K562 (cell line): ENCODE data around the gene SPATA13. TPM values are rescaled to one million over a fixed set of nuclear protein-coding genes. Genes with fewer than 3 reads are reported as not detected.

Source experiments
- ATAC-seq: fragments of 200-7000 bp; cut with Tn5 transposase; 3 replicates; pipeline ENCODE4 v1.9.1; 2020; ENCODE audit warnings: moderate library complexity
- BruUV-seq: library from RNA; stranded (reverse); fragments of 400-500 nt; replicated peaks from 2 replicates; lab custom pipeline; 2021; lab: Mats Ljungman, UMichigan
- CTCF ChIA-PET: fragments of 300-600 bp; formaldehyde crosslinking; extraction: SDS; loops from one replicate; lab custom pipeline; 2021; ENCODE audit warnings: low intra/inter-chr PET ratio; lab: Yijun Ruan, JAX
- POLR2A ChIA-PET: fragments of 300-600, 350-650 bp; sonication (Branson Sonifier 250); formaldehyde crosslinking; extraction: SDS; loops from one replicate; lab custom pipeline; 2021; ENCODE audit warnings: antibody characterized with exemption, inconsistent platforms; lab: Yijun Ruan, JAX
- DNase-seq, 4 experiments: peaks; one replicate each; pipeline versions ENCODE4 v3.0.0 to v3.0.0-alpha.2; 2011 to 2018; ENCODE audit warnings: low spot score in 3 of 4, mixed read lengths in 3 of 4; ENCODE audit errors: extremely low read depth in 1 of 4
- FAIRE-seq: peaks from 2 replicates; lab custom pipeline; 2011; peaks lifted over from hg19 to GRCh38; lab: Jason Lieb, UNC
- H2AFZ ChIP-seq: 2 replicates; pipeline ENCODE4 v1.6.0; 2011; ENCODE audit warnings: low read depth, low read length, control low read depth, inconsistent platforms
- H3K27ac ChIP-seq: fragments of 200-600 bp; 3 replicates; pipeline ENCODE4 v1.8.0; 2011; ENCODE audit warnings: low read depth, mild to moderate bottlenecking, control low read depth, inconsistent platforms, low read length, moderate library complexity, mixed read lengths; ENCODE audit errors: extremely low read depth
- H3K27me3 ChIP-seq, 2 experiments: fragments of 300-600 bp in 1 of 2; 2 replicates in 1 of 2; 3 replicates in 1 of 2; pipeline versions ENCODE4 v1.6.0 to v1.8.0; 2011; ENCODE audit warnings: inconsistent platforms in 2 of 2, low read length in 2 of 2, mild to moderate bottlenecking in 1 of 2, mixed read lengths in 1 of 2, moderate library complexity in 1 of 2; ENCODE audit not compliant: control insufficient read depth in 2 of 2, insufficient read depth in 2 of 2
- H3K36me3 ChIP-seq: fragments of 300-600 bp; 3 replicates; pipeline ENCODE4 v1.8.0; 2011; ENCODE audit warnings: mild to moderate bottlenecking, low read length, inconsistent platforms; ENCODE audit not compliant: control insufficient read depth, insufficient read depth
- H3K4me1 ChIP-seq, 2 experiments: fragments of 200-600 bp in 1 of 2; replicated peaks in 1 of 2; 2 replicates in 1 of 2; 3 replicates in 1 of 2; pipeline versions ENCODE4 v1.5.1 to v1.8.0; 2011; ENCODE audit warnings: inconsistent platforms in 2 of 2, low read length in 2 of 2, mild to moderate bottlenecking in 1 of 2, mixed read lengths in 1 of 2, moderate library complexity in 1 of 2; ENCODE audit not compliant: control insufficient read depth in 2 of 2, insufficient read depth in 2 of 2
- H3K4me2 ChIP-seq: 2 replicates; pipeline ENCODE4 v1.6.1; 2011; ENCODE audit warnings: low read length, control low read depth, inconsistent platforms, mixed read lengths; ENCODE audit not compliant: insufficient read depth
- H3K4me3 ChIP-seq: fragments of 200-600 bp; sonication (generic), shearing (Covaris generic); 2 replicates; pipeline ENCODE4 v1.5.1; 2016; ENCODE audit warnings: control low read depth, inconsistent platforms
- H3K79me2 ChIP-seq: fragments of 200-600 bp; 3 replicates; pipeline ENCODE4 v1.8.0; 2011; ENCODE audit warnings: low read length, inconsistent platforms; ENCODE audit not compliant: control insufficient read depth, insufficient read depth
- H3K9ac ChIP-seq, 2 experiments: 2 replicates each; pipeline versions ENCODE4 v1.6.0 to v1.6.1; 2011; ENCODE audit warnings: low read depth in 2 of 2, low read length in 2 of 2, control low read depth in 1 of 2, inconsistent platforms in 1 of 2, mild to moderate bottlenecking in 1 of 2, mixed read lengths in 1 of 2; ENCODE audit not compliant: insufficient read depth in 1 of 2
- H3K9me1 ChIP-seq: one replicate; pipeline ENCODE4 v1.6.0; 2011; ENCODE audit warnings: inconsistent platforms, mild to moderate bottlenecking, low read length, moderate library complexity; ENCODE audit not compliant: control insufficient read depth, insufficient read depth
- H3K9me3 ChIP-seq: replicated peaks from 2 replicates; pipeline ENCODE4 v1.5.1; 2011; ENCODE audit warnings: low read depth, low read length, inconsistent platforms; ENCODE audit not compliant: control insufficient read depth, insufficient read depth
- H4K20me1 ChIP-seq: replicated peaks from 2 replicates; pipeline ENCODE4 v1.6.1; 2011; ENCODE audit warnings: low read length, inconsistent platforms, mixed read lengths; ENCODE audit not compliant: control insufficient read depth, insufficient read depth
- CUX1 ChIP-seq: fragments of 200-800 bp; sonication (Bioruptor generic); IDR thresholded peaks from 2 replicates; pipeline ENCODE4 v1.6.1; 2016; ENCODE audit warnings: missing genetic modification characterization, missing compliant biosample characterization
- HCFC1 ChIP-seq: IDR thresholded peaks from 2 replicates; pipeline ENCODE4 v1.6.1; 2012; ENCODE audit warnings: low read depth, low read length, improper control_type of control experiment
- HDAC8 ChIP-seq: fragments of 450-650 bp; IDR thresholded peaks from 2 replicates; pipeline ENCODE4 v1.6.1; 2016; ENCODE audit warnings: mild to moderate bottlenecking, missing genetic modification characterization, moderate library complexity, missing compliant biosample characterization
- KLF16 ChIP-seq: IDR thresholded peaks from 2 replicates; pipeline ENCODE4 v1.6.1; 2016; ENCODE audit warnings: antibody characterized with exemption
- MAX ChIP-seq: sonication (generic); formaldehyde crosslinking; IDR thresholded peaks from 2 replicates; pipeline ENCODE4 v1.9.0; 2022; ENCODE audit warnings: mild to moderate bottlenecking, missing genetic modification reagents
- RUNX1 ChIP-seq: sonication (generic); IDR thresholded peaks from 2 replicates; pipeline ENCODE4 v1.6.1; 2016; ENCODE audit warnings: antibody characterized with exemption, low read depth
- ZNF318 ChIP-seq, 2 experiments: fragments of 450-650 bp; IDR thresholded peaks; 2 replicates each; pipeline ENCODE4 v1.6.1; 2016; ENCODE audit warnings: mild to moderate bottlenecking in 2 of 2, borderline replicate concordance in 1 of 2, low read depth in 1 of 2, moderate library complexity in 1 of 2
- WGBS: fragments of 100-300 bp; shearing (Covaris generic); methylation state at CpG from one replicate; pipeline ENCODE4 v1.1.6; 2016; ENCODE audit warnings: low coverage, mixed read lengths; ENCODE audit not compliant: insufficient coverage; ENCODE audit errors: missing lambda C conversion rate; 5-methylcytosine and 5-hydroxymethylcytosine counted together
- in situ Hi-C: fragments of 300-500 bp; cut with MboI; formaldehyde crosslinking; loops from 4 replicates; pipeline ENCODE4 v1.15.0; 2018; ENCODE audit warnings: inconsistent platforms, mixed read lengths
- intact Hi-C: fragments of 100-400 bp; cut with micrococcal nuclease; formaldehyde crosslinking; loops from 2 replicates; pipeline ENCODE4 v1.14.2; 2022
- polyA plus RNA-seq, 8 experiments: library from polyadenylated mRNA; depleted of rRNA in 4 of 8; stranded (reverse) in 5 of 8; unstranded in 3 of 8; fragments of >200 nt; fragmentation: Nextera tagmentation in 2 of 8; fragmentation: Illumina TruSeq in 1 of 8; extraction: Ambion mirVana in 2 of 8; extraction: Trizol in 1 of 8; gene quantifications; 2 replicates each; pipeline versions ENCODE4 v1.2.1 to v1.2.3, GENCODE V29; 2011 to 2014; ENCODE audit warnings: inconsistent platforms in 1 of 8, missing spikeins in 1 of 8
- total RNA-seq, 7 experiments: library from RNA; depleted of rRNA in 6 of 7; stranded (reverse); fragments of >200 nt in 6 of 7; fragmentation: Illumina TruSeq in 2 of 7; extraction: Trizol in 2 of 7; gene quantifications; 2 replicates each; pipeline versions ENCODE4 v1.2.1 to v1.2.3, GENCODE V29; 2011 to 2021; ENCODE audit warnings: low replicate concordance in 1 of 7

SPATA13 gene
- total and polyA plus RNA-seq, 9 of the 15 experiments (the other 6 are each of a cell fraction or from before 2014, with no cell fraction given) = 0.08 to 0.99 (median 0.21) TPM; not detected in 2

GRCh38 chr13:24237356-24237755, 76.8 kb downstream of the SPATA13 start:
- intact Hi-C loops = no loop called here
- ChIA-PET CTCF (no interaction called here), POLR2A (interaction anchor here (1.5 kb wide), 1 partner anchor 9 kb away, joined by 3 read pairs; no protein-coding TSS in a partner anchor)
- Histone ChIP-seq H3K27me3 (peaks cover 0 to 6% of the 10 kb centered on the region in 2 experiments; a peak in 2 of 5 replicates), H3K9me3 (no peaks in the 10 kb centered on the region), H3K36me3 (no peaks in the 10 kb centered on the region), H3K4me1 (no peaks in the 10 kb centered on the region), H4K20me1 (no peaks in the 10 kb centered on the region), H3K79me2 (no peaks in the 10 kb centered on the region), H3K4me3 (no peak overlapping the region), H3K9ac (no peak overlapping the region), H2AFZ (no peak overlapping the region), H3K27ac (no peak overlapping the region), H3K4me2 (no peak overlapping the region), H3K9me1 (no peaks in the 10 kb centered on the region)
- in situ Hi-C loops = loop anchor here (10.0 kb wide), 1 partner anchor 223 kb away; no protein-coding TSS in a partner anchor
- BruUV-seq = no TSS peak
- WGBS = 0% methylated on average over 1 of the region's 1 CpG
- FAIRE-seq (no peak), DNase-seq (no peak), ATAC-seq (no peak)
- TF ChIP-seq ZNF318 (IDR thresholded peaks at IDR 0.05; ENCODE audit: borderline replicate concordance in 1 of 2, low read depth in 1 of 2) (no peak), RUNX1 (no peak), MAX (CRISPR knock-in tag) (no peak), HDAC8 (no peak), CUX1 (CRISPR knock-in tag) (no peak), HCFC1 (no peak), KLF16 (no peak)
